Keratinocyte (primary cell): Measurements from ENCODE around the gene GPC4. TPM values are rescaled to one million over a fixed set of nuclear protein-coding genes. Genes with fewer than 3 reads are reported as not detected.
A peak's percentile ranks its signal among the peaks of the same experiment; 100 is the strongest.

Source experiments
- DNase-seq: peaks from one replicate; pipeline ENCODE4 v3.0.0-alpha.2; 2011; ENCODE audit warnings: low read depth, missing footprints, low spot score
- FAIRE-seq: peaks from 2 replicates; lab custom pipeline; 2011; peaks lifted over from hg19 to GRCh38; lab: Jason Lieb, UNC
- H2AFZ ChIP-seq: 2 replicates; pipeline ENCODE4 v1.6.0; 2012; ENCODE audit warnings: low read length, control low read depth, inconsistent platforms; ENCODE audit not compliant: control insufficient read depth
- H3K27ac ChIP-seq: 2 replicates; pipeline ENCODE4 v1.5.1; 2011; ENCODE audit warnings: low read length; ENCODE audit not compliant: control insufficient read depth, insufficient read depth
- H3K27me3 ChIP-seq: 3 replicates; pipeline ENCODE4 v1.6.0; 2011; ENCODE audit warnings: low read length; ENCODE audit not compliant: control insufficient read depth, insufficient read depth; ENCODE audit errors: extremely low read depth
- H3K36me3 ChIP-seq, 2 experiments: 2 replicates in 1 of 2; 3 replicates in 1 of 2; pipeline ENCODE4 v1.5.1; 2011; ENCODE audit warnings: low read length in 2 of 2, mild to moderate bottlenecking in 1 of 2; ENCODE audit not compliant: control insufficient read depth in 2 of 2, insufficient read depth in 2 of 2; ENCODE audit errors: extremely low read depth in 1 of 2
- H3K4me1 ChIP-seq: 3 replicates; pipeline ENCODE4 v1.5.1; 2011; ENCODE audit warnings: low read length; ENCODE audit not compliant: control insufficient read depth, insufficient read depth; ENCODE audit errors: extremely low read depth
- H3K4me2 ChIP-seq: 3 replicates; pipeline ENCODE4 v1.6.0; 2011; ENCODE audit warnings: low read depth, low read length; ENCODE audit not compliant: control insufficient read depth, insufficient read depth; ENCODE audit errors: extremely low read depth
- H3K4me3 ChIP-seq, 3 experiments: fragments of 200-600 bp in 1 of 3; sonication (generic) in 1 of 3; 2 replicates in 2 of 3; 3 replicates in 1 of 3; pipeline ENCODE4 v1.5.1; 2011 to 2016; ENCODE audit warnings: low read length in 3 of 3, mild to moderate bottlenecking in 3 of 3, control low read depth in 2 of 3, inconsistent platforms in 1 of 3, low read depth in 1 of 3, mixed read lengths in 1 of 3, mixed run types in 1 of 3, moderate library complexity in 1 of 3; ENCODE audit not compliant: control insufficient read depth in 2 of 3, insufficient read depth in 2 of 3; ENCODE audit errors: extremely low read depth in 1 of 3
- H3K79me2 ChIP-seq: 2 replicates; pipeline ENCODE4 v1.6.0; 2012; ENCODE audit warnings: low read length; ENCODE audit not compliant: control insufficient read depth, insufficient read depth
- H3K9ac ChIP-seq: 3 replicates; pipeline ENCODE4 v1.6.0; 2011; ENCODE audit warnings: low read length; ENCODE audit not compliant: control insufficient read depth, insufficient read depth; ENCODE audit errors: extremely low read depth
- H3K9me1 ChIP-seq: 3 replicates; pipeline ENCODE4 v1.6.0; 2011; ENCODE audit warnings: low read length; ENCODE audit not compliant: control insufficient read depth, insufficient read depth; ENCODE audit errors: extremely low read depth
- H3K9me3 ChIP-seq: 2 replicates; pipeline ENCODE4 v1.5.1; 2012; ENCODE audit warnings: low read depth, low read length; ENCODE audit not compliant: control insufficient read depth
- H4K20me1 ChIP-seq: 3 replicates; pipeline ENCODE4 v1.6.0; 2011; ENCODE audit warnings: low read length; ENCODE audit not compliant: control insufficient read depth, insufficient read depth; ENCODE audit errors: extremely low read depth
- CTCF ChIP-seq, 3 experiments: IDR thresholded peaks in 1 of 3; conservative IDR thresholded peaks in 1 of 3; optimal IDR thresholded peaks in 1 of 3; 2 replicates in 2 of 3; 3 replicates in 1 of 3; pipeline versions ENCODE3 to v1.5.1; 2011; ENCODE audit warnings: low read length in 3 of 3, mild to moderate bottlenecking in 3 of 3, moderate library complexity in 2 of 3, control low read depth in 1 of 3, inconsistent platforms in 1 of 3; ENCODE audit not compliant: insufficient read depth in 2 of 3; ENCODE audit errors: extremely low read depth in 1 of 3
- EZH2 ChIP-seq: IDR thresholded peaks from one replicate; pipeline ENCODE4 v1.6.1; 2012; ENCODE audit warnings: inconsistent platforms, mild to moderate bottlenecking, low read length, moderate library complexity
- dilution Hi-C: fragments of 300-500 bp; cut with MboI; formaldehyde crosslinking; loops from one replicate; pipeline ENCODE4 v1.7.0; 2020; ENCODE audit warnings: low sequenced_read_pairs; ENCODE audit not compliant: extremely low pct_ligation_motif_present
- polyA plus RNA-seq, 5 experiments: library from polyadenylated mRNA; depleted of rRNA in 3 of 5; stranded (reverse) in 3 of 5; stranded (forward) in 1 of 5; unstranded in 1 of 5; fragments of >200 nt; gene quantifications; 1 replicate in 1 of 5; 2 replicates in 3 of 5; 3 replicates in 1 of 5; pipeline versions ENCODE4 v1.2.1 to v1.2.3, GENCODE V29; 2011 to 2012; ENCODE audit warnings: missing spikeins in 2 of 5, low read depth in 1 of 5, low replicate concordance in 1 of 5

The GPC4 gene
- polyA plus RNA-seq, 1 donor (not counting 4 experiments of a cell fraction or from before 2014, with no cell fraction given) = 0.76 TPM

- Histone ChIP-seq H3K27me3 (peaks cover 34% of the 10 kb centered on the region), H3K27ac (no peak overlapping the region), H3K9me1 (no peaks in the 10 kb centered on the region), H3K4me1 (no peaks in the 10 kb centered on the region), H3K9me3 (no peaks in the 10 kb centered on the region), H3K36me3 (no peaks in the 10 kb centered on the region), H3K4me2 (no peak overlapping the region), H3K9ac (no peak overlapping the region), H3K79me2 (no peaks in the 10 kb centered on the region), H4K20me1 (peaks cover 4% of the 10 kb centered on the region), H3K4me3 (no peak overlapping the region), H2AFZ (no peak overlapping the region)
- dilution Hi-C loops = no loop called here
- no peak for TF ChIP-seq EZH2
- TF ChIP-seq CTCF (optimal IDR thresholded peaks at IDR 0.05 in 1 of 3, IDR thresholded peaks at IDR 0.05 in 1 of 3, conservative IDR thresholded peaks at IDR 0.05 in 1 of 3; ENCODE audit: extremely low read depth in 1 of 3, insufficient read depth in 2 of 3, low read length in 3 of 3) = no peak
- DNase-seq (no peak), FAIRE-seq (no peak)
Observed at GRCh38 chrX:133417364-133417763, 2.1 kb upstream of the GPC4 start.

- Histone ChIP-seq H3K9me3 (no peaks in the 10 kb centered on the region), H3K9me1 (no peaks in the 10 kb centered on the region), H3K4me1 (no peaks in the 10 kb centered on the region), H3K27ac (no peak overlapping the region), H3K36me3 (no peaks in the 10 kb centered on the region), H3K4me3 (peak overlapping the region in 2 of 3 experiments; percentile 35 to 56), H3K4me2 (peak overlapping the region; percentile 73), H3K27me3 (peaks cover 34% of the 10 kb centered on the region), H3K9ac (peak overlapping the region; percentile 26), H2AFZ (peak overlapping the region; percentile 38), H4K20me1 (peaks cover 4% of the 10 kb centered on the region), H3K79me2 (no peaks in the 10 kb centered on the region)
- TF ChIP-seq EZH2 (peak; percentile 35), CTCF (optimal IDR thresholded peaks at IDR 0.05 in 1 of 3, IDR thresholded peaks at IDR 0.05 in 1 of 3, conservative IDR thresholded peaks at IDR 0.05 in 1 of 3; ENCODE audit: extremely low read depth in 1 of 3, insufficient read depth in 2 of 3, low read length in 3 of 3) (no peak)
- dilution Hi-C loops = no loop called here
- no peak for FAIRE-seq
- DNase-seq = no peak
Observed at GRCh38 chrX:133414406-133415275, 648 bp downstream of the GPC4 start.
